HG02588 (cell line): ENCODE measurements around the gene ADGRE2.
A peak's percentile ranks its signal among the peaks of the same experiment; 100 is the strongest.

Experiments used
- ATAC-seq: cut with Tn5 transposase; IDR thresholded peaks from one replicate; pipeline ENCODE4 v1.9.1; 2021; ENCODE audit warnings: mild to moderate bottlenecking, moderate library complexity; ENCODE audit not compliant: unreplicated experiment

ADGRE2 gene

DNA sequence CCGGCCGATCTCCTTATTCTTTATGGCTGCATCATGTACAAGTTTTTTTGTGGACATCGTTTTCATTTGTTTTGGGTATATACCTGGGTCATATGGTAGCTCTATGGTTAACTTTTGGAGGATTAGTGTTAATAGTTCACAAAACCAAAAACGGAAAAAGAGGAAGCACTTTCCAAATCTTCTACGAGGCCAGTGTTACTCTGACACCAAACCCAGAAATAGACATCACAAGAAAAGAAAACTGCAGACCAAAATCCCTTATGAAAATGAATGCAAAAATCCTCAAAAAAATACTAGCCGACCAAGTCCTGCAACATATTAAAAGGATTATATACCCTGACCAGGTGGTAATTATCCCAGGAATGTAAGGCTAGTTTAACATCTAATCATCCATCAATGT is 29.8 kb downstream of the ADGRE2 start:
- ATAC-seq: no peak

GRCh38 chr19:14746886-14747285 is 31.5 kb downstream of the ADGRE2 start:
- no peak for ATAC-seq

GRCh38 chr19:14735915-14736314 is 42.4 kb downstream of the ADGRE2 start:
- no peak for ATAC-seq

DNA sequence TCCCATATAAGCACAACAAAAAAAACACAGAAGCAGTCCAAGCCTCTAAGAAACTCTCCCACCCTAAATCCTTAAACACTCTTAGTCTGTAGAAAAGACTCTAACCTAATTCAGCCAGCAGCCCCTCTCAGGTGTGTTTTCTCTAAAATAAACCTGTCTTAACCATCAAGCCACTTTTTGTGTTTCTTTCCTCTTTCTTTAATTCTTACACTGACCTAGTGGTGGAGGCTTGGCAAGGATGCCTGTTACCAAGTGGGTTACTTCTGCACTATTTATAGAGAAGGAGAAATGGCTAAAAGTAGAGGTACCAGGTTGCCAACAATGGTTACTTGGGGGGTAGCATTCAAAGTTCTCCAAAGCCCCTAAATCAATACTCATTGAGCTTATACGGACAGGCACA is 44.8 kb downstream of the ADGRE2 start:
- no peak for ATAC-seq

DNA sequence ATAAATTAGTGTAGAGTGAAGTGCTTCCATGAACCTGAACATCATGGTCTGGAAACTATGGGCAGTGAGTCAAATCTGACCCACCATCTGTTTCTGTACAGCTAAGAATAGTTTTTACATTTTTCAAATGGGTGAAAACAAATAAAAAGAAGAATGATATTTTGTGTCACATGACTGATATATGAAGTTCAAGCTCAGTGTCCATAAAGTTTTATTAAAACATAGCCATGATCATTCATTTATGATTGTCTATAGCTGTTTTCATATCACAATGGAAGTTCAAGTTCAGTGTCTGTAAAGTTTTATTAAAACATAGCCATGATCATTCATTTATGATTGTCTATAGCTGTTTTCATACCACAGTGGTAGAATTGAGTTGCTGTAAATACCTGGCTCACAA is 45.9 kb downstream of the ADGRE2 start:
- no peak for ATAC-seq

DNA sequence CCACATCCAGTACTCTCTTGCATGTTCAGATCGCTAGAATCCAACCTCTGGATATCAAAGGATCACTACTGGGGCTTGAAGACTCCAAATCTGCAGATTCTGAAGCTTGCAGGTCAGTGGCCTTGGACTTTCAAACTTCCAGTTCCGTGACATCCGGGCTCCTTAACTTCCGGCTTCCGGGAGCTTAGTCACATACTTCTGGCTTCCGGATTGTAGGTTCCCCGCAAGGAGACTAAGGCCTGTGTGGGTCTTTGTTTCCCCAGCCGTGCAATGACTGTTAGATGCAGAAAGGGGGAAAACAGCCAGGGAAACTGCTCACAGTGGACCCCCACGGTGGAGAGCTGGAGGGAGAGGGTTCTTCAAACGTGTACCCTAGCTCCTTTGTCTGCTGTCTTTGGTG is 47.2 kb downstream of the ADGRE2 start:
- ATAC-seq: no peak

DNA sequence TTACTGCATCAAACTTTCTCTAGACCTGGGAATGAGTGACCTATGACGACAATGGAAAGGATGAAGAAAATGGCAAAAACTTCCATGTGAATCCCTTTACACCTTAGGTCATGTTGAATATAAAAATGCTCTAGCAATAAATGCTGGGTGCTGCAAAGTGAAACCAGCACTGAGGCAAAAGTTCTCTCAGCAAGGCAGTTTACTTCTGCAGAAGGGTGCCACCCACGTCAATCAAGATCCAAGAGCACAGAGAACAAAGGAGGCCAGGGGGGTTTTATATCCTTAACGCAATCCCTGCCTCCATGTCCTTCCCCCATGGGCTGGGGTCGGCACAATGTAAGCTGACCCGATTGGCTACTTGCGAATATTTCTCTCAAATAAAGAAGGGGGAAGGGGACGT is 49.8 kb downstream of the ADGRE2 start:
- ATAC-seq: no peak

DNA sequence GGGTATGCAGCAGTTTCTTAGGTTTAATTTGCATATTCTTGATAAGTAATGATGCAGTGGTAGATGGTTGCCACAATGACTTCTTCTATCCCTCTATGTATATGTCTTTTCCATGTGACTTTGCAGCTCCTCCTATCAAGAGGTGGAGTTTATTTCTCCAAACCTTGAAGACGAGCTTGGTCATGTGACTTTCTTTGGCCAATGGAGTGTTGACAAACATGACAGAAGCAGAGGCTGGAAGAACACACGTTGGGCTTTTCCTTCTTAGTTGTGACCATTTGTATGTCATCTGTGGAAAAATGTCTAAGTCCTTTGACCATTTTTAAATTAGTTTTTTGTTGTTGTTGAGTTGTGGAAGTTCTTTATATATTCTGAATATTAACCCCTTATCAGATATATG is 56.2 kb downstream of the ADGRE2 start:
- no peak for ATAC-seq

GRCh38 chr19:14719162-14719561 is 59.2 kb downstream of the ADGRE2 start:
- ATAC-seq: no peak

DNA sequence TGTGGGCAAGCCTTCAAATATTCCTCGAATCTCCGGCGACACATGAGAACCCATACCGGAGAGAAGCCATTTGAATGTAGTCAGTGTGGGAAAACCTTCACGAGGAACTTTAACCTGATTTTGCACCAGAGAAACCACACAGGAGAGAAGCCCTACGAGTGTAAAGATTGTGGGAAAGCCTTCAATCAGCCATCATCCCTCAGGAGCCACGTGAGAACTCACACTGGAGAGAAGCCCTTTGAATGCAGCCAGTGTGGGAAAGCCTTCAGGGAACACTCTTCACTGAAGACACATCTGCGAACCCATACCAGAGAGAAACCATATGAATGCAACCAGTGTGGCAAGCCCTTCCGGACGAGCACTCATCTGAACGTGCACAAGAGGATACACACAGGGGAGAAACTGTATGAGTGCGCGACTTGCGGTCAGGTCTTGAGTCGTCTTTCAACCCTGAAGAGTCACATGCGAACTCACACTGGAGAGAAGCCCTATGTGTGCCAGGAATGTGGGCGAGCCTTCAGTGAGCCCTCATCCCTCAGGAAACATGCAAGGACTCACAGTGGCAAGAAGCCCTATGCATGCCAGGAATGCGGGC is 59.7 kb downstream of the ADGRE2 start:
- ATAC-seq: no peak

DNA sequence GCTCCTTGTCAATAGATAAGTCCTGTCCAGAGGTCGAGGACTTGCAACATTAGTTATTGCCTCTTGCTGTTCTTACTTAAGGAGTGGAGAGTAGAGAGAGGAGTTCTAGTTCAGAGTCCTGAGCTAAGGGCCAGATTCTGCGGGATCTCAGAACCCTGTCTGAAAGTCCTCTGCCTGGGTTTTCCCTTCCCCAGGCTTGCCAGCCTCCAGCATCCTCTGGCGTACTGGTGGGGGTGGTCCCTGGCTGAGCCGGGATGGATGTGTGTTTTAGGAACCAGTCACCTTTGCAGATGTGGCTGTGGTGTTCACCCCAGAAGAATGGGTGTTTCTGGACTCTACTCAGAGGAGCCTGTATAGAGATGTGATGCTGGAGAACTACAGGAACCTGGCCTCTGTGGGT is 62.5 kb downstream of the ADGRE2 start:
- ATAC-seq: no peak

- ATAC-seq: no peak
These were observed 73.9 kb downstream of the ADGRE2 start for GRCh38 chr19:14704450-14704849.

DNA sequence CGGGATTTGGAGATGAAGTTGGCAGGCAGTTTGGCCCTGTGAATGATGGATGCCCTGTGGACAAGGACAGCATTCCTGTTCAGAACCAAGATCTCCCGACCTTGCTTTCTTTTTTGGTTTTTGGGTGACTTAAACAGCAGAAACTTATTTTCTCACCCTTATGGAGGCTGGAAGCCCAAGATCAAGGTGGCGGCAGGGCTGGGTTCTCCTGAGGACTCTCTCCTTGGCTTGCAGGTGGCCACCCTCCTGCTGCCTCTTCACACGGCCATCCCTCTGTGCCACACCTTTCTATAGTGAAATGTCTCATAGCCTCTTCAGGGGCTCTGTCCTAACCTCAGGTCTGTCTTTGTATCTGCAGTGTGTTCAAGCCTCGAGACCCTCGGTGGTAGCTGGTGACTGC is 74.5 kb downstream of the ADGRE2 start:
- no peak for ATAC-seq

DNA sequence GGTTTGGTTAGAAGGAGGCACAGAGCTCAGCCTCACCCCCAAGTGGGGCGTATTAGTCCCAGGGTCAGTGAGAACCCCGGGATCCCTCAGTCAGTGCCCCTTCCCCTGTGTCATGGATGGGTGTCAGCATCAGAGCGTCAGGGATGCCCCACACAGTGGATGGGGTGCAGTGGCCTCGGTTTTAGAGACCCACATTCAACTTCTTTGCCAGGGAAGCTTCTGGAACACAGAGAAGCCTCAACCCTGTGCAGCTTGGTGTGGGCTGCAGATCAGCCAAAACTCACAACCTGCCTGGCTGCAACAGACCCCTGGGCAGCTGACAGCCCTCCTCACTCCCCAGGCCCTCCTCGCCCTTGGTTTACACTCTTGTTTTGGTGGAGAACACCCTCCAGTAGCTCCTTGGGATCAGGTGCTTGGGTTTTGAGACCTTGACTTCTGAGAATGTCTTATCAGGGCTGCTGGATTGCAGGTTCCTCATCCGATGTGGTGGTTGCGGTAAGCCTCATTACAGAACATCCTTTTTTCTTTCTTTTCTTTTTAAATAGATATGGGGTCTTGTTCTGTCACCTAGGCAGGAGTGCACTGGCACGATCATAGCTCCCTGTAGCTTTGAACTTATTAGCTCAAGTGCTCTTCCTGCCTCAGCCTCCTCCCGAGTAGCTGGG is 77.5 kb downstream of the ADGRE2 start:
- no peak for ATAC-seq

GRCh38 chr19:14699641-14700040 is 78.7 kb downstream of the ADGRE2 start:
- no peak for ATAC-seq

DNA sequence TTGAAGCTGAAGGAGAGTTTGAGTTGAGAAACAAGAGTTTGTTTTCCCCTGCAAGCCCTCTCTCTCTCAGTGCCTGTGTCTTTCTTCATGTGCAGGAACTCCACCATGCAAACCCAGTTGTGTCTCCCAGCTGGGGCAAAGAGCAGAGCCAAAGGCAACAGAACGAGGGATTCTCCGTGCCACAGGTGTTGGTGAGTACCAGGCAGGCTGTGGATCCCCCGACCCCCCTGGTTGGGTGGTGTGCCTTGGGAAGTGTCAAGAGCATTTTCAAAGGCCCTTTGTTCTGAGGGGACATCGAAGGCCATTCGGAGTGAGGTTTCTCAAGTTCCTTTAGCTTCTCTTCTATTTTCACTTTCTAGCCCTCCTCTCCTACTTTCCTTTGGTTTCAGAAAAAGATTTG is 82.9 kb downstream of the ADGRE2 start:
- ATAC-seq: no peak

- ATAC-seq: no peak
These were observed 83.6 kb downstream of the ADGRE2 start for GRCh38 chr19:14694641-14695266.

GRCh38 chr19:14689598-14690503 is 88.5 kb downstream of the ADGRE2 start, which contains the start of gene ZNF333:
Gene ZNF333, plus strand, starts transcription at chr19:14690048. Its CDS starts 3,444 bp downstream, at chr19:14693492.
- peak; percentile 88 for ATAC-seq

DNA sequence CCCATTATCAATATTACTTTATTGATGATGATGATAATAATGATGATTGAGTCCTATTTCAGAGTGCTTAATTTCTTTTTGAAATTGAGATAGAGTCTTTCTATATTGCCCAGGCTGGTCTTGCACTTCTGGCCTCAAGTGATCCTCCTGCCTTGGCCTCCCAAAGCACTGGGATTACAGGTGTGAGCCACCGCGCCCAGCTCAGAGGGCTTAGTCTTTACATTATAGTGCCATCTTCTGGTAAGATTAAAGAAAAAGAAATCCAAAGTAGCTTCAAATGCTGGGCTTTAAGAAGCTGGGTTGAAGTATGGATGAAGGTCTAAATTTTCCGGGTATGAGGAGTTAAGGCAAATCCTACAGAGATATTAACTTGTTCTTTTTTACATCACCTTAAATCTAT is 91.9 kb downstream of the ADGRE2 start:
- ATAC-seq: no peak

DNA sequence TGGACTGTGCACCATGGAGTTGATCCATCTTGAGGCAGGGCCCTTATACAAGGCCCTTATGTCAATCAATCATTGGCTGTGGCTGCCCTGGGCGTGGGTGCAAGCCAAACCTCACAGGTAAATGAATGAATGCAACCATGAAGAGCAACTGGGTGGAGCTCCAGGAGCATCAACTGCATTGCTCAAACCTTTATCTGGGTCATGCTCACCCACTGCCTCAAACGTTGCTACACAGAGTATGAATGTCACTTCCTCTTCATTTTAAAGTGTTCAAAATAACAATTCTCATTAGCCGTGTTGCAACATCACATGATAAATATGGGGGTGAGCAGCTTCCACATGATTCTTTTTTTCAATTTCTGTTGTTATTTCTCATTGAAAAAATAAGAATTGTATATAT is 94.9 kb downstream of the ADGRE2 start:
- ATAC-seq: no peak
